OCI-LY1 (cell line): ENCODE results near the gene PNKP.

Experiments
- H2AFZ ChIP-seq: fragments of 200-600 bp; sonication (generic), shearing (Covaris generic); 2 replicates; pipeline ENCODE4 v1.6.0; 2014; ENCODE audit warnings: antibody characterized with exemption, mild to moderate bottlenecking, low read length
- H3F3A ChIP-seq: fragments of 200-600 bp; sonication (generic), shearing (Covaris generic); 2 replicates; pipeline ENCODE4 v1.6.0; 2014; ENCODE audit warnings: mild to moderate bottlenecking, antibody characterized with exemption, low read length, moderate library complexity; ENCODE audit not compliant: insufficient read depth
- H3K27ac ChIP-seq: fragments of 200-600 bp; sonication (generic); 2 replicates; pipeline ENCODE4 v1.5.1; 2014; ENCODE audit warnings: low read length, mixed run types, mild to moderate bottlenecking, low read depth; ENCODE audit not compliant: poor library complexity, severe bottlenecking
- H3K27me3 ChIP-seq: fragments of 200-600 bp; sonication (generic); 2 replicates; pipeline ENCODE4 v1.6.0; 2014; ENCODE audit warnings: antibody characterized with exemption, mild to moderate bottlenecking, low read length, moderate library complexity; ENCODE audit not compliant: insufficient read depth
- H3K36me3 ChIP-seq: fragments of 200-600 bp; sonication (generic); 2 replicates; pipeline ENCODE4 v1.6.1; 2014; ENCODE audit warnings: mild to moderate bottlenecking, antibody characterized with exemption, low read length, moderate library complexity, mixed read lengths; ENCODE audit not compliant: insufficient read depth
- H3K4me1 ChIP-seq: fragments of 200-600 bp; sonication (generic); 2 replicates; pipeline ENCODE4 v1.5.1; 2014; ENCODE audit warnings: mild to moderate bottlenecking, low read length, moderate library complexity; ENCODE audit not compliant: insufficient read depth, severe bottlenecking
- H3K4me2 ChIP-seq: fragments of 200-600 bp; sonication (generic), shearing (Covaris generic); 2 replicates; pipeline ENCODE4 v1.6.1; 2014; ENCODE audit warnings: low read length
- H3K4me3 ChIP-seq: fragments of 200-600 bp; sonication (generic); 2 replicates; pipeline ENCODE4 v1.5.1; 2014; ENCODE audit warnings: low read length, low read depth, mild to moderate bottlenecking, mixed read lengths; ENCODE audit not compliant: poor library complexity, severe bottlenecking
- H3K79me2 ChIP-seq: fragments of 200-600 bp; shearing (Covaris generic); 2 replicates; pipeline ENCODE4 v1.6.1; 2016; ENCODE audit warnings: mixed run types, low read length, mixed read lengths; ENCODE audit not compliant: insufficient read depth
- H3K9ac ChIP-seq: fragments of 200-600 bp; sonication (generic), shearing (Covaris generic); 2 replicates; pipeline ENCODE4 v1.6.1; 2014; ENCODE audit warnings: mild to moderate bottlenecking, low read length, mixed read lengths
- H3K9me2 ChIP-seq: fragments of 200-600 bp; sonication (generic), shearing (Covaris generic); 2 replicates; pipeline ENCODE4 v1.6.1; 2014; ENCODE audit warnings: low read depth, mild to moderate bottlenecking, low read length, mixed read lengths
- H3K9me3 ChIP-seq: fragments of 200-600 bp; shearing (Covaris generic); 2 replicates; pipeline ENCODE4 v1.6.1; 2014; ENCODE audit warnings: low read length, mixed read lengths
- H4K20me1 ChIP-seq: fragments of 200-600 bp; sonication (generic), shearing (Covaris generic); 2 replicates; pipeline ENCODE4 v1.6.0; 2016; ENCODE audit warnings: mild to moderate bottlenecking, low read length; ENCODE audit not compliant: insufficient read depth
- EZH2 ChIP-seq: fragments of 200-600 bp; sonication (generic), shearing (Covaris generic); IDR thresholded peaks from 2 replicates; pipeline ENCODE4 v1.8.0; 2017; ENCODE audit warnings: borderline replicate concordance, mixed run types, mild to moderate bottlenecking, antibody characterized with exemption, low read length, moderate library complexity, mixed read lengths
- TF ChIP-seq, protein P1 (sequence below): fragments of 200-600 bp; sonication (generic), shearing (Covaris generic); IDR thresholded peaks from 2 replicates; pipeline ENCODE4 v1.5.1; 2017; ENCODE audit warnings: mild to moderate bottlenecking, antibody characterized with exemption, low read length, moderate library complexity, mixed read lengths

Gene PNKP

DNA sequence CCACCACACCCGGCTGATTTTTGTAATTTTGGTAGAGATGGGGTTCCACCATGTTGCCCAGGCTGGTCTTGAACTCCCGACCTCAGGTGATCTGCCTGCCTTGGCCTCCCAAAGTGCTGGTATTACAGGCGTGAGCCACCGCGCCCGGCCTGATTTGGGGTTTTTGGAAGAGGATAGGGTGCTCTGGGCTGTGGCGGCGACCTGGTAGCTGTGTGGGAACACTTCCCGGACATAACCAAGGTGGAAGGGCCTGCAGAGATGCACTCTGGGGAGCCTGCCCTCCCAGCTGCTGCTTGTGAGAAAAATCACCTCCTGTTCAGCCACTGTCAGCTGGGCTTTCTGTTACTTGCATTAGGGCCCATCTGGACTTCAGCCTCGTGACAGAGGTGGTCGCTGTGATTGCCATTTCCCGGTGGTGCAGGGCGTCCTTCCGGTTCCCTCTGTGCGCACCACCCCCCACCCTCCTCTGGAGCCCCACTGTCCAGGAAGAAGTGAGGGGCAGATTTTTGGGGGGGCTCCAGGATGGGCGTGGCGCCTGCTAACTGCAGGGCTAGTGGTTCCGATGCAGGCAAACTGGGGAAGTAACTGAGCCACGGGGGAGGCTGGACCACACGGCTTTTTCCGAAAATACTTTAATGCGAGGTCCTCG lies 21.8 kb upstream of the PNKP start:
- peak overlapping the region; percentile 86; the same call in 1 of the 2 replicates for H3K4me2 ChIP-seq
- H3K9me3 ChIP-seq = no peaks in the 10 kb centered on the region
- no peak overlapping the region; the same call in 1 of the 2 replicates for H3K9ac ChIP-seq
- no peaks in the 10 kb centered on the region for H4K20me1 ChIP-seq
- 0 out of 2 replicates have a peak, but pooled peaks cover 2% of the 10 kb centered on the region for H3F3A ChIP-seq
- H3K27ac ChIP-seq = peak overlapping the region; percentile 44
- H3K27me3 ChIP-seq = no peaks in the 10 kb centered on the region
- H3K4me1 ChIP-seq = peaks cover 39% of the 10 kb centered on the region
- H3K36me3 ChIP-seq = peaks cover 13% of the 10 kb centered on the region
- peak overlapping the region; percentile 60 for H3K4me3 ChIP-seq
- no peaks in the 10 kb centered on the region for H3K9me2 ChIP-seq
- no peaks in the 10 kb centered on the region for H3K79me2 ChIP-seq
- TF ChIP-seq EZH2 = no peak
- TF ChIP-seq, protein P1, sequence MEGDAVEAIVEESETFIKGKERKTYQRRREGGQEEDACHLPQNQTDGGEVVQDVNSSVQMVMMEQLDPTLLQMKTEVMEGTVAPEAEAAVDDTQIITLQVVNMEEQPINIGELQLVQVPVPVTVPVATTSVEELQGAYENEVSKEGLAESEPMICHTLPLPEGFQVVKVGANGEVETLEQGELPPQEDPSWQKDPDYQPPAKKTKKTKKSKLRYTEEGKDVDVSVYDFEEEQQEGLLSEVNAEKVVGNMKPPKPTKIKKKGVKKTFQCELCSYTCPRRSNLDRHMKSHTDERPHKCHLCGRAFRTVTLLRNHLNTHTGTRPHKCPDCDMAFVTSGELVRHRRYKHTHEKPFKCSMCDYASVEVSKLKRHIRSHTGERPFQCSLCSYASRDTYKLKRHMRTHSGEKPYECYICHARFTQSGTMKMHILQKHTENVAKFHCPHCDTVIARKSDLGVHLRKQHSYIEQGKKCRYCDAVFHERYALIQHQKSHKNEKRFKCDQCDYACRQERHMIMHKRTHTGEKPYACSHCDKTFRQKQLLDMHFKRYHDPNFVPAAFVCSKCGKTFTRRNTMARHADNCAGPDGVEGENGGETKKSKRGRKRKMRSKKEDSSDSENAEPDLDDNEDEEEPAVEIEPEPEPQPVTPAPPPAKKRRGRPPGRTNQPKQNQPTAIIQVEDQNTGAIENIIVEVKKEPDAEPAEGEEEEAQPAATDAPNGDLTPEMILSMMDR = no peak
- no peak overlapping the region for H2AFZ ChIP-seq

DNA sequence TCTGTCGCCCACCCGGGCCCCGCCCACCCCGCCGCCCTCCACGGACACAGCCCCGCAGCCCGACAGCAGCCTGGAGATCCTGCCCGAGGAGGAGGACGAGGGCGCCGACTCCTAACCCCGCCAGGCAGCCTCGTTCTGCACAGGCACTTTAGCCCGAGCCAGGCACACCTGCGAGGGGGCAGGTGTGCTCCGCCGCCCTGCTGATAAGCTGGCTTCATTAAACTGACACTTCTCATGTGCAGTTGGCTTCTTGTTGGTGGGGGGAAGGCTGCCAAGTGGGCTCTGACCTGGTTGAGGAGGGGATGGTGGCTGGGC lies 21.1 kb upstream of the PNKP start:
- Histone ChIP-seq H2AFZ (no peak overlapping the region), H3K27me3 (no peaks in the 10 kb centered on the region), H3K36me3 (peaks cover 20% of the 10 kb centered on the region), H3K4me3 (peak overlapping the region; percentile 26), H3K79me2 (no peaks in the 10 kb centered on the region), H3K9me3 (no peaks in the 10 kb centered on the region), H3K4me1 (peaks cover 39% of the 10 kb centered on the region), H3K4me2 (peak overlapping the region; percentile 43; the same call in 1 of the 2 replicates), H3F3A (0 out of 2 replicates have a peak, but pooled peaks cover 2% of the 10 kb centered on the region), H4K20me1 (no peaks in the 10 kb centered on the region), H3K9me2 (no peaks in the 10 kb centered on the region), H3K9ac (no peak overlapping the region), H3K27ac (peak overlapping the region; percentile 44)
- TF ChIP-seq EZH2 = no peak
- TF ChIP-seq, protein P1 = no peak

DNA sequence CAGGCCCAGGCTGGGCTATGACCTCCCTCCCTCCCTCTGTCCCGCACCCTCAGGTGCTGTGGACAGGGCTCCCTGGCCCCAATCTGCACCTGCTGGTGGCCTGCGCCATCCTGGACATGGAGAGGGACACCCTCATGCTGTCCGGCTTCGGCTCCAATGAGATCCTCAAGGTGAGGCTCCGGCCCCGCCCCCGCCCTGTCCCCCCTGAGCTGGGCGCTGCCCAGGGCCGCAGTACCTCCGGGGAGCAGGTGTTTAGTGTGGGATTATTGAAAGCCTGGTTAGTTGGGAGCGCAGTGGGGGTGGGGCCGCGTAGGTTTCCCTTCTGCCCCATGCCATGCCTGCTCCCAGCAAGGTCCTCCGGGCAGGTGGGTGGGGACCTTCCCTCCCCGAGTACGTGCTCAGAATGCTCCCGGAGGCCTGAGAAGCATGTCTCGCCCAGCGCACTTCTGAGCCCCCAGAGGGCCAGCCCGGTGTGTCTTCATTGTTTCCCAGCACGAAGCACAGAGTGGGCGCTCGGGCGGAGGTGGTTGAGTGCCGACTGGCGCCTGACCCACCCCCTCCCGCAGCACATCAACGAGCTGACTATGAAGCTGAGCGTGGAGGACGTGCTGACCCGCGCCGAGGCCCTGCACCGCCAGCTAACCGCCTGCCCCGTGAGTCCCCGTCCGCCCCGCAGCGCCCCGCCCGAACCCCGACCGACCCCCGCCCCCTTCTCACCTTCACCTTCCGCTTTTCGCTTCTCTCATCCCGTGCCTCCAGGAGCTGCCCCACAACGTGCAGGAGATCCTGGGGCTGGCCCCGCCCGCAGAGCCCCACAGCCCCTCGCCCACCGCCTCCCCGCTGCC lies 20.5 kb upstream of the PNKP start:
- Histone ChIP-seq H4K20me1 (no peaks in the 10 kb centered on the region), H3K4me2 (peak overlapping the region; percentile 45; the same call in 1 of the 2 replicates), H3K9me2 (no peaks in the 10 kb centered on the region)

More for the DNA sequence above, 20.5 kb upstream of the PNKP start:
- peaks cover 39% of the 10 kb centered on the region for H3K4me1 ChIP-seq
- no peak overlapping the region; the same call in 1 of the 2 replicates for H3K9ac ChIP-seq
- no peaks in the 10 kb centered on the region for H3K27me3 ChIP-seq
- no peak overlapping the region for H2AFZ ChIP-seq
- H3K9me3 ChIP-seq = 0 out of 2 replicates have a peak, but pooled peaks cover 3% of the 10 kb centered on the region
- 0 out of 2 replicates have a peak, but pooled peaks cover 2% of the 10 kb centered on the region for H3F3A ChIP-seq
- H3K4me3 ChIP-seq = peak overlapping the region; percentile 26
- peaks cover 26% of the 10 kb centered on the region for H3K36me3 ChIP-seq
- no peak for TF ChIP-seq EZH2
- TF ChIP-seq, protein P1 = no peak
- H3K79me2 ChIP-seq = no peaks in the 10 kb centered on the region
- H3K27ac ChIP-seq = peak overlapping the region; percentile 16
